B cell (primary cell): ENCODE results near the gene PRXL2B.

Source experiments
- EZH2 ChIP-seq: IDR thresholded peaks from 2 replicates; pipeline ENCODE4 v1.6.1; 2012; ENCODE audit warnings: borderline replicate concordance, low read depth, mild to moderate bottlenecking, moderate library complexity, low read length; ENCODE audit not compliant: insufficient read depth, poor library complexity, severe bottlenecking
- TF ChIP-seq, protein P1 (sequence below): fragments of 200-600 bp; IDR thresholded peaks from one replicate; pipeline ENCODE4 v1.8.0; 2022; ENCODE audit warnings: antibody characterized with exemption, mild to moderate bottlenecking

DNA sequence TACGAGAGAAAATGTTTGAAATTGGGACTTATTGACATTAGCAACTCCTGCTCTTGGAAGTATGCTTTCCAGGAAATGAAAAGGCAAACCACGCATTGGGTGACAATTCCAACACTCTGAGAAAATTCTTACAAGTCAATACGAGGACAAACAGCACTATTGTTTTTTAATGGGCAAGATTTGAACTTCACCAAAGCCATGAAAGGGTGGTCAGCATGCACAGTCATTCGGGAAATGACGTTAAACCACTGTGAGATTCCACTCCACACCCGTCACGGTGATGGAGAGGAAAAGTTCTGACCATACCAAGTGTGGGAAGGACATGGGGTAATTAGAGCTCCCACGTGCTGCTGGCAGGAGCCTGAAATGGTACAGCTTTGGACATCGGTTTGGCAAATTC, 12.2 kb upstream of the PRXL2B start:
- no peak for TF ChIP-seq EZH2
- TF ChIP-seq, protein P1, sequence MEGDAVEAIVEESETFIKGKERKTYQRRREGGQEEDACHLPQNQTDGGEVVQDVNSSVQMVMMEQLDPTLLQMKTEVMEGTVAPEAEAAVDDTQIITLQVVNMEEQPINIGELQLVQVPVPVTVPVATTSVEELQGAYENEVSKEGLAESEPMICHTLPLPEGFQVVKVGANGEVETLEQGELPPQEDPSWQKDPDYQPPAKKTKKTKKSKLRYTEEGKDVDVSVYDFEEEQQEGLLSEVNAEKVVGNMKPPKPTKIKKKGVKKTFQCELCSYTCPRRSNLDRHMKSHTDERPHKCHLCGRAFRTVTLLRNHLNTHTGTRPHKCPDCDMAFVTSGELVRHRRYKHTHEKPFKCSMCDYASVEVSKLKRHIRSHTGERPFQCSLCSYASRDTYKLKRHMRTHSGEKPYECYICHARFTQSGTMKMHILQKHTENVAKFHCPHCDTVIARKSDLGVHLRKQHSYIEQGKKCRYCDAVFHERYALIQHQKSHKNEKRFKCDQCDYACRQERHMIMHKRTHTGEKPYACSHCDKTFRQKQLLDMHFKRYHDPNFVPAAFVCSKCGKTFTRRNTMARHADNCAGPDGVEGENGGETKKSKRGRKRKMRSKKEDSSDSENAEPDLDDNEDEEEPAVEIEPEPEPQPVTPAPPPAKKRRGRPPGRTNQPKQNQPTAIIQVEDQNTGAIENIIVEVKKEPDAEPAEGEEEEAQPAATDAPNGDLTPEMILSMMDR, result no peak
